K562 (cell line): ENCODE measurements around the gene RPL36AL. TPM values are rescaled to one million over a fixed set of nuclear protein-coding genes. Genes with fewer than 3 reads are reported as not detected.

ENCODE experiments used
- ATF1 ChIP-seq, 2 experiments: fragments of 450-650 bp in 1 of 2; IDR thresholded peaks; 2 replicates each; pipeline ENCODE4 v1.6.1; 2016; ENCODE audit warnings: missing compliant biosample characterization in 1 of 2, missing genetic modification characterization in 1 of 2
- BDP1 ChIP-seq: IDR thresholded peaks from 3 replicates; pipeline ENCODE4 v1.6.1; 2011; ENCODE audit not compliant: insufficient read length, insufficient read depth
- MEIS2 ChIP-seq: fragments of 450-650 bp; IDR thresholded peaks from 2 replicates; pipeline ENCODE4 v1.6.1; 2014; ENCODE audit warnings: mild to moderate bottlenecking; ENCODE audit not compliant: partially characterized antibody
- NCOA1 ChIP-seq: fragments of 450-650 bp; IDR thresholded peaks from 2 replicates; pipeline ENCODE4 v1.6.1; 2016; ENCODE audit warnings: low read depth
- RFX5 ChIP-seq: IDR thresholded peaks from 2 replicates; pipeline ENCODE4 v1.6.1; 2011; ENCODE audit warnings: low read depth, mild to moderate bottlenecking, improper control_type of control experiment, low read length
- SMAD1 ChIP-seq: fragments of 150-350 bp; IDR thresholded peaks from 2 replicates; pipeline ENCODE4 v1.6.1; 2014; ENCODE audit warnings: low read length, low read depth; ENCODE audit not compliant: partially characterized antibody
- SMAD4 ChIP-seq: fragments of 250-450 bp; sonication (Bioruptor Pico); conservative IDR thresholded peaks from 2 replicates; pipeline ENCODE4 v1.8.0; 2021; ENCODE audit warnings: inconsistent platforms, mild to moderate bottlenecking, moderate library complexity
- polyA plus RNA-seq, 8 experiments: library from polyadenylated mRNA; depleted of rRNA in 4 of 8; stranded (reverse) in 5 of 8; unstranded in 3 of 8; fragments of >200 nt; fragmentation: Nextera tagmentation in 2 of 8; fragmentation: Illumina TruSeq in 1 of 8; extraction: Ambion mirVana in 2 of 8; extraction: Trizol in 1 of 8; gene quantifications; 2 replicates each; pipeline versions ENCODE4 v1.2.1 to v1.2.3, GENCODE V29; 2011 to 2014; ENCODE audit warnings: inconsistent platforms in 1 of 8, missing spikeins in 1 of 8
- total RNA-seq, 7 experiments: library from RNA; depleted of rRNA in 6 of 7; stranded (reverse); fragments of >200 nt in 6 of 7; fragmentation: Illumina TruSeq in 2 of 7; extraction: Trizol in 2 of 7; gene quantifications; 2 replicates each; pipeline versions ENCODE4 v1.2.1 to v1.2.3, GENCODE V29; 2011 to 2021; ENCODE audit warnings: low replicate concordance in 1 of 7
- TF ChIP-seq, protein P1 (sequence below): fragments of 250-450 bp; sonication (Bioruptor Pico); IDR thresholded peaks from 2 replicates; pipeline ENCODE4 v1.9.0; 2021; ENCODE audit warnings: mild to moderate bottlenecking, inconsistent platforms
- TF ChIP-seq, protein P2 (sequence below): fragments of 250-450 bp; sonication (Bioruptor Pico); IDR thresholded peaks from 2 replicates; pipeline ENCODE4 v1.8.0; 2021; ENCODE audit warnings: borderline replicate concordance, mild to moderate bottlenecking, moderate library complexity; ENCODE audit not compliant: poor library complexity, severe bottlenecking
- TF ChIP-seq, protein P3 (sequence below): fragments of 450-650 bp; IDR thresholded peaks from 2 replicates; pipeline ENCODE4 v1.6.1; 2016; ENCODE audit warnings: low read depth, mild to moderate bottlenecking, moderate library complexity

RPL36AL gene
- total and polyA plus RNA-seq, 9 of the 15 experiments (the other 6 are each of a cell fraction or from before 2014, with no cell fraction given): 146 to 674 (median 360) TPM

DNA sequence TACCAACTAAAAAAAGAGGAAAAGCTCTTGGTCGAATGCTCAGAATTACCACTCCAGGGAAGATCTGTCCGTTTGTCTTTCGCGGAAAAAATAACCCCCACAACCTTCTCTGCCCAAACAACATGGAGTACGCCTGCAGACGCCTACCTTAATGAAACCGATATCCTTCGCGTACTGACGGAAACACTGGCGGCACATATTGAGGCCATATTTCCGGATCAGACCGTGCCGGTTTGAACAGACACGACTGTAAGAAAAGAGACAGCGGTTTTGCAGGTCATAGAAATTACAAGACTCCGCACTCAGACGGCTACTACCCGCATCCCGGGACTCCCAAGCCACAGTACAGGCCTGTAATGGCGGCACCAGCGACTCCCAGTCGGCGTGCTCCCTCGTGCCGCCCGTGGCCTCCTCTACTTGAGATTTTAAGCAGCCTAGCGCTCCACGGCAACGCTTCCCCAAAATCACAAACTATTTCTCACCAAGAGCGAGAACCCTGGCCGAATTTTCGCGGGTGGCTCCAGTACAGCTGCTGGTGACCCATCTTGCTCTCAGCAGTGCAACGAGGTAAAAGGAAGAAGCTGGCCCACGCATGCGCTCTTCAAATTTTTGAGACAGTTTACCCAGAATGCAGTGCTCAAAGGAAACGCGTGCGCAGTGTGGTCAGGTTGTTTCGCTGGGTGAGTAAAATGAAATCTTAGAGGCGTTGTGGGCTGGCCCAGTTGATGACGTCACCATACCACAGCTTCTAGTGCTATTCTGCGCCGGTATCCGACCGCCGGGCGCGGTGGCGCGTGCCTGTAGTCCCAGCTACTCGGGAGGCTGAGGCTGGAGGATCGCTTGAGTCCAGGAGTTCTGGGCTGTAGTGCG is 34.4 kb downstream of the RPL36AL start, which contains the start of gene RPS29 (continued):
- TF ChIP-seq, protein P1, sequence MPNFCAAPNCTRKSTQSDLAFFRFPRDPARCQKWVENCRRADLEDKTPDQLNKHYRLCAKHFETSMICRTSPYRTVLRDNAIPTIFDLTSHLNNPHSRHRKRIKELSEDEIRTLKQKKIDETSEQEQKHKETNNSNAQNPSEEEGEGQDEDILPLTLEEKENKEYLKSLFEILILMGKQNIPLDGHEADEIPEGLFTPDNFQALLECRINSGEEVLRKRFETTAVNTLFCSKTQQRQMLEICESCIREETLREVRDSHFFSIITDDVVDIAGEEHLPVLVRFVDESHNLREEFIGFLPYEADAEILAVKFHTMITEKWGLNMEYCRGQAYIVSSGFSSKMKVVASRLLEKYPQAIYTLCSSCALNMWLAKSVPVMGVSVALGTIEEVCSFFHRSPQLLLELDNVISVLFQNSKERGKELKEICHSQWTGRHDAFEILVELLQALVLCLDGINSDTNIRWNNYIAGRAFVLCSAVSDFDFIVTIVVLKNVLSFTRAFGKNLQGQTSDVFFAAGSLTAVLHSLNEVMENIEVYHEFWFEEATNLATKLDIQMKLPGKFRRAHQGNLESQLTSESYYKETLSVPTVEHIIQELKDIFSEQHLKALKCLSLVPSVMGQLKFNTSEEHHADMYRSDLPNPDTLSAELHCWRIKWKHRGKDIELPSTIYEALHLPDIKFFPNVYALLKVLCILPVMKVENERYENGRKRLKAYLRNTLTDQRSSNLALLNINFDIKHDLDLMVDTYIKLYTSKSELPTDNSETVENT (CRISPR knock-in tag): no peak
- peak; percentile 66; the same call in 1 of the 2 replicates for TF ChIP-seq NCOA1
- TF ChIP-seq MEIS2: peak; percentile 89
- TF ChIP-seq SMAD4 (CRISPR knock-in tag): peak; percentile 59; the same call in 1 of the 2 replicates
- peak; percentile 37 for TF ChIP-seq BDP1
- TF ChIP-seq SMAD1: peak; percentile 75
- TF ChIP-seq, protein P2, sequence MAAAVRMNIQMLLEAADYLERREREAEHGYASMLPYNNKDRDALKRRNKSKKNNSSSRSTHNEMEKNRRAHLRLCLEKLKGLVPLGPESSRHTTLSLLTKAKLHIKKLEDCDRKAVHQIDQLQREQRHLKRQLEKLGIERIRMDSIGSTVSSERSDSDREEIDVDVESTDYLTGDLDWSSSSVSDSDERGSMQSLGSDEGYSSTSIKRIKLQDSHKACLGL (CRISPR knock-in tag): peak; percentile 24
- TF ChIP-seq, protein P3, sequence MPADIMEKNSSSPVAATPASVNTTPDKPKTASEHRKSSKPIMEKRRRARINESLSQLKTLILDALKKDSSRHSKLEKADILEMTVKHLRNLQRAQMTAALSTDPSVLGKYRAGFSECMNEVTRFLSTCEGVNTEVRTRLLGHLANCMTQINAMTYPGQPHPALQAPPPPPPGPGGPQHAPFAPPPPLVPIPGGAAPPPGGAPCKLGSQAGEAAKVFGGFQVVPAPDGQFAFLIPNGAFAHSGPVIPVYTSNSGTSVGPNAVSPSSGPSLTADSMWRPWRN: no peak
- peak; percentile 66 for TF ChIP-seq ATF1 (CRISPR knock-in tag; IDR thresholded peaks at IDR 0.05)
- TF ChIP-seq ATF1 (tag; IDR thresholded peaks at IDR 0.05): peak; percentile 99
- TF ChIP-seq RFX5: peak; percentile 52; the same call in 1 of the 2 replicates
- TF ChIP-seq, all 486 proteins: peak for 105
